GM19452 (cell line): Measurements from ENCODE around the gene MYOZ2.

ENCODE experiments used
- ATAC-seq: cut with Tn5 transposase; IDR thresholded peaks from one replicate; pipeline ENCODE4 v1.9.1; 2021; ENCODE audit not compliant: unreplicated experiment

The MYOZ2 gene

DNA sequence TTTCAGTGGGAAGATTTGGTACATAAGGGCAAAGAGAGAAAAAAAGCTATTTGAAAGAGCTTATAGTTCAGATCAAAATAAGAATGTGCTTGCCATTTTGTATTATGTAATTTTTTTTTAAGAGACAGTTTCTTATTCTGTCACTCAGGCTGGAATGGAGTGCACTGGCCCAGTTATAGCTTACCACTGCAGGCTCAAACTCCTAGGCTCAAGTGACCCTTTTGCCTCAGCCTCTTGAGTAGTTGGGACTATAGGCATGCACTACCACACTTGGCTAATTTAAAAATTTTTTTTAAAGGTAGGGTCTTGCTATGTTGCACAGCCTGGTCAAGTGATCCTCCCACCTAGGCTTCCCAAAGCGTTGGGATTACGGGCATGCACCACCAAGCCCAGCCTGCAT lies 54.7 kb downstream of the MYOZ2 start:
- ATAC-seq: no peak

DNA sequence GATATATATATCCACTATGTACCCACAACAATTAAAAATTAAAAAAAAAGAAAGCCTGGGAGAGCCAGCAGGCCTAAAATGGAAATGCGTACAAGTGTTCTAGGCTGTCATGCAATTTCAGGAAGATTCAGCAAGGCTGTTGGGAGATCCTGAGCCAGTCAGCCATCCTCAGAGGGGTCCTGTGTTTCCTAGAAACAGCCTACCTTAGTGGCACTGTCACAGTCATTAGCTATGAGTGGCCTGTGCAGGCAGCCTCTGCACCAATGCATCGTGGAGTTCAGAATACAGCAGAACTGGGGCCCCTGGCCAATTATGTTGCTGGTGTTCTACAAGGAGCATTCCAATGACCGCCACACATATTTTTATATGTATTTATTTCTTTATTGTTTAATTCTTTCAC lies 55.9 kb downstream of the MYOZ2 start:
- ATAC-seq: no peak

DNA sequence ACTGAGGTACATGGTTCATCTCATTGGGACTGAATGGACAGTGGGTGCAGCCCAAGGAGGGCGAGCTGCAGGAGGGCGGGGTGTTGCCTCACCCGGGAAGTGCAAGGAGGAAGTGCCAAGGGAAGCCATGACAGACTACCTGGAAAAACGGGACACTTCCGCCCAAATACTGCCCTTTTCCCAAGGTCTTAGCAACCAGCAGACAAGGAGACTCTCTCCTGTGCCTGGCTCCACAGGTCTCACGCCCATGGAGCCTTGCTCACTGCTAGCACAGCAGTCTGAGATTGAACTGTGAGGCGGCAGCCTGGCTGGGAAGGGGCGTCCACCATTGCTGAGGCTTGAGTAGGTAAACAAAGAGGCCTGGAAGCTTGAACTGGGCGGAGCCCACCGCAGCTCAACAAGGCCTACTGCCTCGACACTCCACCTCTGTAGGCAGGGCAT lies 62.2 kb downstream of the MYOZ2 start:
- no peak for ATAC-seq

DNA sequence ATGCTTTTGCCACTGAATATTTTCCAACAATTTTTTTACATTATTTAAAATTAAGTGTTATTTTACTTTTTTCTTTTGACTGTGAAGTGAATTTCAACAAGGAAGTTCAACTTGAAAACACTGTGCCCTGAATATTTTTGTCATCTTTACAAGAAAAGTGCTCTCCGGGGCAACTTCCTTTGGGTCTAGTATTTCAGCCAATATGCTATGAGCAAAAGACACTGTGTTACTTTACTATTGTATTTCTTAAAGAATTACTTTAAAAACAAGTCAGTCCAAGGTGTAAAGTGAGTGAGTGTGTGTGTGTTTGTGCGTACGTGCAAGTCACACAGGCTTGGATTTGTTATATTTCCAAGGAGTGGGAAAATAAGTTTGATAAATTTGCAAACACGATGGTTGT lies 69.3 kb downstream of the MYOZ2 start:
- ATAC-seq: no peak

DNA sequence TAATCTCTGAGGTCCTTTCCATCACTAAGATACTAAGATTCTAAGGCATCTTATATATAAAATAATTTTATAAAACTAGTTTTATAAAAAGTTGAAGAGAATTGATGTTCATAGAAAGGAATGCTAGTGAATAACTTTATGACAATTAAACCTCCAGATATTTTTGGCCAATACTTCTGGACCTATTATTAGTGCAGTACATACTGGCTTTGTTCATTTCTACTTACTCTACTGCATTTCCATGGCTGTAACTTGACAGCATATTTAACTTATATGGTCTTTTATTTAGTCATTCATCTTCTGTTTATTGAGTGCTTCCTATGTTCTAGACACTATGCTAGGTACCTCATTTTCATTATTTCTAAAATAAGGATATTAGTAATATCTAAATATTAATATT lies 70.1 kb downstream of the MYOZ2 start:
- no peak for ATAC-seq

DNA sequence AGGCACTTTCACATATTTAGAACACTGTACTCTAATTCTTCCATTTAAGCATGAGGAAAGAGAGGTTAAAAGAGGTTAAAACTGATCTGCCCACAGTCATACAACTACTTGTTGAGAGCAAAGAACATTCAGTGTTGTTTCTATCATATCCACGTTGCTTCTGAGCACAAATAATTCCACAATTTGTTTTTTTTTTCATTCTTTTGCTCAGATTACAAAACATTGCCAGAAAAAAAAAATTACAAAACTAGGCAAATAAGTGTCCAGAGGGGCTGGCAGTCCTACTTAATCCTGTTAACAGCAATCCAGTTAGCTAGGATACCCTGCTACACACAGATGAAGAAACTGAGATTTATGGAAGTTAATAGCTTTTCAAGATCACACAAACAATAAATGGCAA lies 70.5 kb downstream of the MYOZ2 start:
- no peak for ATAC-seq

DNA sequence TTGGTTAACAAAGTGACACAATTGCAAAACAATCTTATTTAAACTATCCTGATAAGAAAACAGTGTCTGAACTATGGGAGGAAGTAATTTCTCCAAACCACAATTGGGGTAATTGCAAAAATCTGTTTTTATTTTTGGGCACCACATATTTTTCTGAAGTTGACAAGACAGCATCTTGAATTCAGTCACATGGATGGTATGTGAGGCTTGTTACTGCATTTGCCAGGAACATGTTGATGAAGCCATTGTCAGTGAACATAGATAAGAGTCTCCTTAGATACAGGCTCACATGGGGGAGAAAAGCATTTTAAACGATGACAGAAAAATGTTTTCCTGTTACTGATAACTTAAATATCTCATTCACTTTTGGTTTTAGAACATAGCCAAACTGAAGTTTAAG lies 71.4 kb downstream of the MYOZ2 start:
- no peak for ATAC-seq

DNA sequence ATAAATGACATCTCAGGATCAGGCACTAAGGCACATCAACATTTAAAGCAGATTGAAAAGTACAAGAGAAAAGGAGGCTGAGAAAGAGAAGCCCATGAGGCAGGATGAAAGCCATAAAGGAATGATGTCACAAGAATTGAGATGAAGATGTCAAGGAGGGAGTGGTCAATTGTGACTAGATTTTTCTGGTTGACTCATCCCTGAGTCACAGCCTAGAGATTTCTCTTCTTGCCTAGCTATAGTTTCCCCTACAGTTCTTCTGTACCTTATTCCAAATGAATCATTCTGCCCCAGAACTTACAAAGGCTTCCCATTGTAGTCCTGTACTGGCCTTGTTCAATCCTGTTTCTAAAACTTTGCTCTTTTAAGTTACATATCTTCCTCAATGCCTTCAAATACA lies 73.4 kb downstream of the MYOZ2 start:
- ATAC-seq: no peak

DNA sequence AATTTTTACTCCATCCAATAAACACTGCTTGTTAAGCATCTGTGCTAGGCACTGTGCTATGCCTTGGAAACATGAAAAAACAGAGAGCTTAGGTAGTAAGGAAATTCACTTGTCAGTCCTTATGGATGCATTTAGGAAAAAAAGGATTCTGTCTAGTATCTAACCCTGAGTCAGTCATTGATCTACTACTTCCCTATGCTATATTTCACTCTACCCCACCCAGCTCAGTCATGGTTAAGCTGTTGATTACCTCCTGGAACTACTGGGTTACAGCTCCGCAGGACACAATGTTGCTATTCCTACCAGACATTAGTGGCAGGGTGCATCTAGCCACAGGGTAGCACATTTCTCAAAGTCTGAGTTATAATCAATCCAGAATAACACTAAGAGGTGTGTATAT lies 74.0 kb downstream of the MYOZ2 start:
- no peak for ATAC-seq

DNA sequence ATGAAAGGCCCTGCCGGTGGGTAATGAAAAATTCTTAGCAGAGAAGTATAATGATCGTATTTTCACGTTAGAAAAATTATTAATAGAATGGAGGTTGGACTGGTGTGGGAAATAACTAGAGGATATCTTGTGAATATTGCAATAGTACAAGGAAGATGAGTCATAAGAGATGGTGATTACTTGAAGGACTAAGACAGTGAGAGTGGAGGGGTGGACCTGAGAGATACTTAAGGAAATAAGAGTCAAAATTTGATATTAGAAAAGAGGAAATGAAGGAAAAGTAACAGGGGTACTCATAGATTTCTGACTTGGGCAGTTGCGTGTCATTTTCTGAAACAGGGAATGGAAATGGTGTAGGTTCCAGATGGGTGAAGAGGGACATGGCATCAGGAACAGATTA lies 75.1 kb downstream of the MYOZ2 start:
- ATAC-seq: no peak

DNA sequence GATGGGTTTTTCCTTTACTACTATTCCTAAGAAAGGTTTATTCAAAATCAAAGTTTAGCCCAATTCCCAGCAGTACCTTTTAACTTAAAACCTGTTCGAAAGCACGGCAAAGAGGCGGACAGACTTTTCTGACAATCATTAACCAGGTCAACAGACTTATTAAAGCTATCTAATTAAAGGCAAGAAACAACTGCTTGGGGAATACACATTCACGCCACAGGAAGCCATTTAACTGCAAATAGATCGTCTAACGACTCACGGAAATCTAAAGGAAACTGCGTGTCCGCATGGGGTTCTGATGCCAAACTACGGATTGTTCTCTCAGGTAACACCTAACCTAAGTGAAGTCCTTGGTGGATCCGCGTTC lies 76.2 kb downstream of the MYOZ2 start:
- ATAC-seq: peak; percentile 14

DNA sequence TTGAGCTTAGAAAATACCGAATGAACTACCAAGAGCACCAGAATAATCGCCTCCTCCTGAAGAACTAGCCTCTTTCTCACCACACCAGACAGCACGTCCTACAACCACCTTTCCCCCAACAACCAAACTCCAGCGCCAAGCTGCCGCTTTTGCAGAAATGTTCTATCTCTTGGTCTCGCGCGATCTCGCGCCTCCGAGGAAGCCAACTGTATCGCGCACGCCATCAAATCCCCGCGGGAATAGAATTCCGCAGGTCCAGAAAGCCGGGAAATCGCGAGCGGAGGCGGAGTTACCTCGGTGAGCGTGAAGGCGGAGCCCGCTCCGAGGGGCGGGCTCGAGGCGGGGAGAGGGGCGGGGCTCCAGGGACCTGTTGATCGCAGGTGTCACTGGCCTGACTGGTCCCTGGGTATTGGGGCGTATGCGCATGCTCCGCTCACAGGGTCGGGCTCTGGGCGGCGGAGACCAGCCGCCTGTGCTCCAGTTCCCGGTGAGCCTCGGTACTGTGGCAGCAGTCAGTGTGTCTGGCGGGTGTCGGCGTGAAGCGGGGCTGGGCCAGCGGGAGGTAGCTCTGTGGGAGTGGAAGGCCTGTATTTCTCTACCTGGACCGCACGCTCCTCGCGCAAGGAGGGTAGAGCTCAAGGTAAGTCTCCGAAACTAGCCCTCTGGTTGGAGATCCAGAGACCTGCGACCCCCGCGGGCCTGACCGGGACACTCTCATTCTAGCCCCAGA lies 76.8 kb downstream of the MYOZ2 start, which contains the start of gene USP53:
TSS of gene USP53 (plus strand) at position 480 of the 730 bp plus-strand sequence. CDS start 27,047 bp downstream, outside the sequence.
- ATAC-seq: peak; percentile 86

DNA sequence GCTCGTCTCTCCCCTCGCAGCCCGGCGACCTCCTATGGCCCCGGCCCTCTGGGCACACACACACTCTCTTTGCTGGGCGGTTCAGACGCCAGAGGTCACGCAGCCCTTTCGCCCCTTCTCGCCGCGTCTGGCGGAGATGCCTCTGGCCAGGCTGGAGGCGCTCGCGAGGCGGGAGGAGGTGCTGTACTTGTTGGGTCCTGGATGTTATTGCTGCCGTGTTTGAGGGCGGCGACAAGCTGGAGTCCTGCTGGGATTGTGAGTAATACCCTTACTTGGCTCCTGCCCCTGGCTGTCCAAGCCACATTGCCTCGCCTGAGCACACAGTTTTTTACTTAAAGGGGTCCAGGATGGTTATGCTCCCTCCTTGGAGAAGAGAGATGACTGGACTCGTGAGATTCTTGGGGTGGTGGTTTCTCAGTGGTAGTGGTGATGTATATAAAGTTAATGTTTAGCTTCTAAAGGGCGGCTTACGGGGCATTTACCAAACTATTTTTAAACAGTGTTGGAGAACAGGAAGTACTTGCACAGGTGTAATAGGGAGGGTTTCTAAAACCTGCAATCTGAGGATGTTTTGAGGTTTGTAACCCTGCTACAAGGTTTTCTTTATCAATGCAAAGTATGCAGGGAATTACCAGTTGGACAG lies 77.5 kb downstream of the MYOZ2 start:
- ATAC-seq: peak; percentile 51

DNA sequence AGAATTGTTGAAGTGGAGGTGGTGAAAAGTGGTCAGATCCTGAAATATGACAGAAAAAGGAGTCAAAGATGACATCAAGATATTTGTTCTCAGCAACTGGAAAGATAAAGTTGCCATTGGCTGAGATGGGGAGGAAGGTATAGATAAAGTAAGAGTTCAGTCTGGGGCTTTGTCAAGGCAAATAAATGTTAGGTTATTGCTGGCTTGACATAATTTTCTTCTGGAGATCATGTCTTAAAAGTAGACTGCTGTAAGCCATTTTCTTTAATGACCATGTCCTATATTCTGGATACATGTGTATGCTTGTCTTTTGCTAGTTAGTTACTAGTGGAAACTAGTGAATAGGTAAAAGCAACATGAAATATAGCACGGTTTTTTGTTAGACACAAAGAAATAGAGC lies 82.5 kb downstream of the MYOZ2 start:
- ATAC-seq: no peak

DNA sequence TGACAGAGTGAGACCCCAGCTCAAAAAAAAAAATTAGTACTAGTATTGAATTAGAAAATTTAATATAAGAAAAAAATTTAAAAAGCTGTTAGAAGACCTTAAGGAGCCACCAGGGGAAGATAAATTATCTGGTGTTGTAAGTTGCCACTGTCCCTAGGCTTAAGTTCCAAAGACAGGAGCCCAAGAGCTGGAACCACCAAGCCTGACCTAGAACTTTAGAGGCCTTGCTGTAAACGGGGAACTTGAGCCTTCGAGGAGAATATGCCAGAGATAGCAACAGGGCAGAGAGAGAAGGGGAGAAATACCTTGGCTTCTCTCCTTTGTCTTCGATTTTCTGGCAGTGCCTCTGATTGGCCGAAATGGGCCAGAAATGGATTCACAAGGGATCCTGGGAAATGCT lies 85.8 kb downstream of the MYOZ2 start:
- no peak for ATAC-seq

DNA sequence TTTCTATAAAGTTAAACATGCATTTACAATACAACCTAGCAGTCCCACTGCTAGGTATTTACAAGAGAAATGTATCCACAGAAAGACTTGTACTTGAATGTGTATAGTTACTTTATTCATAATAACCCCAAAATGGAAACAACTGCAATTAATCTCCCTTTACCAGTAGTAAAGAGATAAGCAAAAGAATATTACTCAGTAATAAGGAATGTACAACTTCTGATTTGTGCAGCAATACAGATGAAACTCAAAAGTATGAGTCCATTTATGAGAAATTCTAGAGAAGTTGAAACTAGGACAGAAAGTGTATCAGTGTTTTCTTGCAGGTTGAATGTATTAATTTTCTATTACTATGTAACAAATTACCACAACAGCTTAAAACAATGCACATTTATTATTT lies 92.1 kb downstream of the MYOZ2 start:
- no peak for ATAC-seq

DNA sequence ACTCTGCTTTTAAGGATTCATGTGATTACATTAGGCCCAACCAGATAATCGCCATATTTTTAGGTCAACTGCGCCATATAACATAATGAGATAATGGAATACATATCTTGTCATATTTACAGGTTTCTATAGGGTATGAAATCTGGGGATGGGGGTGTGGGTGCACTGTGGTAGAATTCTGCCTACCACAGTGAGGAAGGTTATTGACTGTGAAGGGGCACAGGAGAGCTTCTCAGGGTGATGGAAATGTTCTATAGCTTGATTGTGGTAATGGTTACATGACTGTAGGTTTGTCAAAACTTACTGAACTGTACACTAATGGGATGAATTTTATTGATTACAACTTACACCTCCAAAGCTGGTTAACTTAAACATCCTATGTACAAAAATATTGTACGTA lies 92.8 kb downstream of the MYOZ2 start:
- ATAC-seq: no peak

DNA sequence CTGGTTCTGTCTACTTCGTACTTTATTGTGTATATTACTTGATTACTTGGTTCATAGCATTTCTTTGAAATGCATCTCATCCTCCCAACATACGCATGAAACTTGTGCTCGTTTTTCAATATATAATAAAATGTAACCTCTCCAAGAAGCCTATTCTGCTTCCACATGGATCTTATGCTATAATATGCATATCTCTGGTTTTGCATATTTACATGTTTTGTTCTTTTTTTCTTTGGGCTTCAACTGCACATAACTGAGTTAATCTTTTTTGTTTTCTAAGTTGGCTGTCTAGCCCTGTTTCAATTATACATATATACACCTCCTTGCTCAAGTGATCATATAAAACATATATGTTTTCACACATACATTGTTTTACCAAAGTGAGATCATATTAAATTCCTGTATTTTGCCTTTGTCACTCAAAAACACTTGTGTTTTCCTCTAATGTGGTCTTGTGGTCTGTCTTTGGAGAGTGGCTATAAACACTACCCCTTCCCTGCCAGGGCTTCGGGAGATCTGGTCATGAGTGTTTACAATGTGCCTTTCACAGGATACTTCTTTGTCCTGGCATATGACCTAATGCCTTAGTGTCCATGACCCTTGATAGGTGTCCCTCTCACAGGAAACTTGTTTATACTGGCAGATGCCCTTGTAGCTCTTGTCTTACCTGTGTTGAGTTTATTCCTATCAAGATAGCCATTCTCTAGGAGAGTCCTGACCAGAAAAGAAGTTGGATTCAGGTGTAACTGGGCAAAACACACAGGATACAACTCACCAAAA lies 94.5 kb downstream of the MYOZ2 start:
- no peak for ATAC-seq

DNA sequence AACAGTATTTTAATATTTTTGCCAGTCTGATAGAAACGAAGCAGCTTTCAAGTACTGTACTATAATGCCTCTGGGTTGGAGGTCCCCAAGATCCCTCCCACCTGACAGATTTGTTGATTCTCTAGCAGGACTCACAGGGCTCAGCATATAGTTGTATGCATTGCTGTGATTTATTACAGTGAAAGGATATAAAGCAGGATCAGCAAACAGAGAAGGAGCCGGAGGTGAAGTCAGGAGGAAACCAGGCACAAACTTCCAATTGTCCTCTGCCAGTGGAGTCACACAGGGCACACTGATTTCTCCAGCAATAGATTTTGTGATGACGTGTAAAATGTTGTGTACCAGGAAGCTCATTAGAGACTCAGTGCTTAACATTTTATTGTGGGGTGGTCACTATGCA lies 95.9 kb downstream of the MYOZ2 start:
- ATAC-seq: no peak

DNA sequence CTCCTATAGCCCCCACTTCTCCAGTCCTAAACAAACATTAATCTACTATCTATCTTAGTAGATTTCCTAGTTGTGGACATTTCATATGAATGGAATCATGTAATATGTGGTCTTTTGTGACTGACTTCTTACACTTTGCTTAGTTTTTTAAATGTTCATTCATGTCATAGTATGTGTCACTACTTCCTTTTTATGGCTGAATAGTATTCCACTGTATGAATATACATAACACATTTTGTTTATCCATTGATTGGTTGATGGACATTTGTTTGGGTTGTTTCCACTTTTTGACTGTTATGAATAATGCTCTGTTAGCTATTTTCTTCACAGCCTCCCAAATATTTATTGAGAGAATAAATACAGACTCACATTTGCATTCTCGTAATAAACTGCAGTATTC lies 96.7 kb downstream of the MYOZ2 start:
- no peak for ATAC-seq

DNA sequence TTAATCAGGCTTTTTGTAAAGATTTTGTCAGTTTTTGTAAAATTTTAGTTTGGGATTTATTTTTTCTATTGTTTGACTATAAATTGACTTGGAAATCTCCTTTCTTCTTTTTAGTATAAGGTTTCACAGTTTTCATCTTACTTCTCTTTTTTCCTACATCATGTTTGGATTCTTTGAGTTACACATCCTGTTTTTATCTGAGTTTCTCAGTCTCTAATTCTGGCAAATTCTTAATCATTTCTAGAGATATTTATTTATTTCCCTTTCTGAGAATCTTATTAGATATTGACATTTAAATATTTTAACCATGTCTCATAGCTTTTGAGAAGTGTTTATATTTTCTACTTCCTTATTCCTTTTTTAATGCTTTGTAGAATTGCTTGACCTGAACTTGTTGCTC lies 97.6 kb downstream of the MYOZ2 start:
- no peak for ATAC-seq

DNA sequence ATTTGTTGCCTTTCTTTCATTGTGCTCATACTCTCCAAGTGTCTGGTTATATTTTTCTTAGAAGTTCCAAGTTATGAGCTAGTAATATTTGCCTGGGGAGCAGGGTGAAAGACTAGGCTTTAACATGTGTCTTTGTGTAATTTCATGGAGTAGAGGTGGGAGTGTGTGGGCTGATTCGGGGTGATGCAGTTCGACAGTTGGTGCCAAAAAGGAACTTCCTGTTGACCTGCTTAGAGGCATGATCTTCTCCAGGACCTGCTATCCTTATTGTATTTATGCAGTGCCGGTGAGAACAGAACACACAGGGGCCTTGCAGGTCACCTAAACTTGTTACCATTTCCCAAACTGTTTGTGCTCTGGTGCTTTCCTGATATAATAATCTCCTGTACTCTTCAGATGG lies 98.1 kb downstream of the MYOZ2 start:
- ATAC-seq: no peak
